ENCODE data around the gene PTPN11. TPM values are rescaled to one million over a fixed set of nuclear protein-coding genes. Genes with fewer than 3 reads are reported as not detected.

PTPN11 gene
- total and polyA plus RNA-seq, 7 experiments from 2014 or later, result 43.5 to 94.7 (median 47.3) TPM

- DNase-seq, result no peak
- ChIA-PET POLR2A (no interaction called here), CTCF (no interaction called here)
- Mint-ChIP-seq H3K9me3 (no peaks in the 10 kb centered on the region), H3K4me3 (no peak overlapping the region), H3K27me3 (no peaks in the 10 kb centered on the region), H3K27ac (no peak overlapping the region), H3K4me1 (no peaks in the 10 kb centered on the region), H3K36me3 (peaks cover 0 to 69% (median 54%) of the 10 kb centered on the region in 5 donors)
- Histone ChIP-seq H3K27ac (ENCODE audit: low read depth, low read length) (no peak overlapping the region), H3K4me3 (ENCODE audit: low read length) (no peak overlapping the region), H3K27me3 (ENCODE audit: control insufficient read depth in 2 of 2, insufficient read depth in 2 of 2, low read length in 2 of 2) (no peaks in the 10 kb centered on the region), H3K9me3 (ENCODE audit: control insufficient read depth in 2 of 3, low read length in 3 of 3) (no peaks in the 10 kb centered on the region), H3K4me1 (ENCODE audit: control insufficient read depth in 2 of 2, insufficient read depth in 2 of 2, low read length in 2 of 2) (no peaks in the 10 kb centered on the region), H3K36me3 (ENCODE audit: control insufficient read depth in 2 of 3, insufficient read depth in 3 of 3, low read length in 3 of 3) (peaks cover 10 to 60% (median 12%) of the 10 kb centered on the region in 3 experiments)
- no peak for ATAC-seq
- intact Hi-C loops (cut with micrococcal nuclease), result no loop called here
These were observed 87.9 kb downstream of the PTPN11 start for GRCh38 chr12:112506513-112507166.

- no peaks in the 10 kb centered on the region for H3K4me1 Mint-ChIP-seq
- H3K27ac Mint-ChIP-seq, result no peak overlapping the region
- Histone ChIP-seq H3K4me3 (ENCODE audit: low read length) (no peak overlapping the region), H3K4me1 (ENCODE audit: control insufficient read depth in 2 of 2, insufficient read depth in 2 of 2, low read length in 2 of 2) (no peaks in the 10 kb centered on the region), H3K9me3 (ENCODE audit: control insufficient read depth in 2 of 3, low read length in 3 of 3) (no peaks in the 10 kb centered on the region), H3K27ac (ENCODE audit: low read depth, low read length) (no peak overlapping the region), H3K36me3 (ENCODE audit: control insufficient read depth in 2 of 3, insufficient read depth in 3 of 3, low read length in 3 of 3) (peaks cover 0 to 4% (median 0%) of the 10 kb centered on the region in 3 experiments), H3K27me3 (ENCODE audit: control insufficient read depth in 2 of 2, insufficient read depth in 2 of 2, low read length in 2 of 2) (no peaks in the 10 kb centered on the region)
- CTCF ChIA-PET, result interaction anchor here (0.6 kb wide), 1 partner anchor 1008 kb away, joined by 3 read pairs; no protein-coding TSS in a partner anchor
- no peak overlapping the region for H3K4me3 Mint-ChIP-seq
- no peaks in the 10 kb centered on the region for H3K27me3 Mint-ChIP-seq
- POLR2A ChIA-PET, result no interaction called here
- peaks cover 0 to 15% (median 10%) of the 10 kb centered on the region in 5 donors for H3K36me3 Mint-ChIP-seq
- ATAC-seq, result no peak
- no peaks in the 10 kb centered on the region for H3K9me3 Mint-ChIP-seq
- intact Hi-C loops (cut with micrococcal nuclease), result no loop called here
- no peak for DNase-seq
These were observed 94.7 kb downstream of the PTPN11 start for GRCh38 chr12:112513471-112513870.

- H3K36me3 Mint-ChIP-seq, result peaks cover 0 to 15% (median 3%) of the 10 kb centered on the region in 5 donors
- H3K27ac Mint-ChIP-seq, result peak overlapping the region in 1 of 9 donors; percentile 14
- H3K9me3 Mint-ChIP-seq, result no peaks in the 10 kb centered on the region
- H3K4me3 Mint-ChIP-seq, result no peak overlapping the region
- intact Hi-C loops (cut with micrococcal nuclease), result no loop called here
- no peak for DNase-seq
- H3K4me3 ChIP-seq (ENCODE audit: low read length), result no peak overlapping the region
- no peak overlapping the region for H3K27ac ChIP-seq (ENCODE audit: low read depth, low read length)
- H3K9me3 ChIP-seq (ENCODE audit: control insufficient read depth in 2 of 3, low read length in 3 of 3), result no peaks in the 10 kb centered on the region
- peaks cover 0 to 4% (median 0%) of the 10 kb centered on the region in 3 experiments for H3K36me3 ChIP-seq (ENCODE audit: control insufficient read depth in 2 of 3, insufficient read depth in 3 of 3, low read length in 3 of 3)
- ChIA-PET CTCF (no interaction called here), POLR2A (no interaction called here)
- no peaks in the 10 kb centered on the region for H3K4me1 Mint-ChIP-seq
- no peak for ATAC-seq
- H3K27me3 Mint-ChIP-seq, result no peaks in the 10 kb centered on the region
- no peaks in the 10 kb centered on the region for H3K4me1 ChIP-seq (ENCODE audit: control insufficient read depth in 2 of 2, insufficient read depth in 2 of 2, low read length in 2 of 2)
- no peaks in the 10 kb centered on the region for H3K27me3 ChIP-seq (ENCODE audit: control insufficient read depth in 2 of 2, insufficient read depth in 2 of 2, low read length in 2 of 2)
These were observed 95.7 kb downstream of the PTPN11 start for GRCh38 chr12:112514456-112514855.

DNA sequence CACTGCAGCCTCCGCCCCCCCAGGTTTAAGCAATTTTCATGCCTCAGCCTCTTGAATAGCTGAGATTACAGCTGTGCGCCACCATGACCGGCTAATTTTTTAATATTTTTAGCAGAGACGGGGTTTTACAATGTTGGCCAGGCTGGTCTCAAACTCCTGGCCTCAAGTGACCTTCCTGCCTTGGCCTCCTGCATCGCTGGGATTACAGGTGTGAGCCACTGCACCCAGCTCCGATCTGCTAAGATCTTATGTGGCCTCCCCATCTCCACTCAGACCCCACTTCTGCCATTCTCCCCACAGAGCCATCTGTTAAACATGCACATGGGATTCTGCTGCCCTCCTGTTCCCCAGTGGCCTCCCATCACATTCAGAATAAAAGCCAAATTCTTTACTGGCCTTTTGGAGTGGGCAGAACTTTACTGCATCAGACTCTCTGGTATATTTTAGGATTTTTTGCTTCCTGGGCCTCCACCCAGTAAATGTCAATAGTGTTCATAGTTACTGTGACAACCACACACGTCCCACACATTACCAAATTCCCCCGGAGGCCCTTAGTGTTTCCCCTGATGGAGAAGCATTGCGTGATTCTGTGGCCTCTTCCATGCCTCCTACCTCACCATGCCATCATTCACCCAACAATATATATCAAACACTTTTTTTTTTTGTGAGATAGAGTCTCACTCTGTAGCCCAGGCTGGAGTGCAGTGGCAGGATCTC is 96.3 kb downstream of the PTPN11 start:
- Mint-ChIP-seq H3K4me3 (no peak overlapping the region), H3K4me1 (no peaks in the 10 kb centered on the region), H3K27me3 (no peaks in the 10 kb centered on the region), H3K36me3 (peaks cover 0 to 11% (median 3%) of the 10 kb centered on the region in 5 donors), H3K9me3 (no peaks in the 10 kb centered on the region), H3K27ac (no peak overlapping the region)
- no peak overlapping the region for H3K4me3 ChIP-seq (ENCODE audit: low read length)
- no peaks in the 10 kb centered on the region for H3K4me1 ChIP-seq (ENCODE audit: control insufficient read depth in 2 of 2, insufficient read depth in 2 of 2, low read length in 2 of 2)
- DNase-seq (no peak), ATAC-seq (no peak)
- H3K36me3 ChIP-seq (ENCODE audit: control insufficient read depth in 2 of 3, insufficient read depth in 3 of 3, low read length in 3 of 3), result peaks cover 0 to 3% (median 0%) of the 10 kb centered on the region in 3 experiments
- no peaks in the 10 kb centered on the region for H3K9me3 ChIP-seq (ENCODE audit: control insufficient read depth in 2 of 3, low read length in 3 of 3)
- no peak overlapping the region for H3K27ac ChIP-seq (ENCODE audit: low read depth, low read length)
- ChIA-PET CTCF (no interaction called here), POLR2A (no interaction called here)
- H3K27me3 ChIP-seq (ENCODE audit: control insufficient read depth in 2 of 2, insufficient read depth in 2 of 2, low read length in 2 of 2), result no peaks in the 10 kb centered on the region
- intact Hi-C loops (cut with micrococcal nuclease), result no loop called here

DNA sequence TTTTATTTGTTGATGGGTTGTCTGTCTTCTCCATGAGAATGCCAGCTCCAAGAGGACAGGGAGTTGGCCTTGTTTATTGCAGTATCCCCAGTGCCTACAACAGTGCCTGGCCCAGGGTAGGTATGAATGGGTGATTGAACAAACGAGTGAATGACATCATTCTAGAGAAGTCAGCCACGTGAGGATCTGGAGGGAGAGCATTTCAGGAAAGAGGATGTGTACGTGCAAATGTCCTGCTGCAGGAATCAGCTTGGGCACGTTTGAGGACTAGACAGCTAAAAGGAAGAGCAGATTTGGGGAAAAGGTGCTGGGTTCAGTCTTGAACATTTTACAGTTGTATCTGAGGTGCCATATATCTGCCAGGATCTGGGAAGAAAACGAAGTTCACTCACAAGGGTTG is 97.1 kb downstream of the PTPN11 start:
- no peak overlapping the region for H3K4me3 ChIP-seq (ENCODE audit: low read length)
- ChIA-PET POLR2A (no interaction called here), CTCF (no interaction called here)
- DNase-seq, result no peak
- H3K27ac ChIP-seq (ENCODE audit: low read depth, low read length), result no peak overlapping the region
- H3K4me1 ChIP-seq (ENCODE audit: control insufficient read depth in 2 of 2, insufficient read depth in 2 of 2, low read length in 2 of 2), result no peaks in the 10 kb centered on the region
- H3K27ac Mint-ChIP-seq, result no peak overlapping the region
- no peak overlapping the region for H3K4me3 Mint-ChIP-seq
- peaks cover 0 to 6% (median 4%) of the 10 kb centered on the region in 5 donors for H3K36me3 Mint-ChIP-seq
- H3K36me3 ChIP-seq (ENCODE audit: control insufficient read depth in 2 of 3, insufficient read depth in 3 of 3, low read length in 3 of 3), result no peaks in the 10 kb centered on the region
- no peaks in the 10 kb centered on the region for H3K9me3 ChIP-seq (ENCODE audit: control insufficient read depth in 2 of 3, low read length in 3 of 3)
- ATAC-seq, result no peak
- H3K4me1 Mint-ChIP-seq, result no peaks in the 10 kb centered on the region
- no peaks in the 10 kb centered on the region for H3K9me3 Mint-ChIP-seq
- intact Hi-C loops (cut with micrococcal nuclease), result no loop called here
- H3K27me3 Mint-ChIP-seq, result peaks cover 0 to 3% (median 0%) of the 10 kb centered on the region in 5 donors
- H3K27me3 ChIP-seq (ENCODE audit: control insufficient read depth in 2 of 2, insufficient read depth in 2 of 2, low read length in 2 of 2), result no peaks in the 10 kb centered on the region

DNA sequence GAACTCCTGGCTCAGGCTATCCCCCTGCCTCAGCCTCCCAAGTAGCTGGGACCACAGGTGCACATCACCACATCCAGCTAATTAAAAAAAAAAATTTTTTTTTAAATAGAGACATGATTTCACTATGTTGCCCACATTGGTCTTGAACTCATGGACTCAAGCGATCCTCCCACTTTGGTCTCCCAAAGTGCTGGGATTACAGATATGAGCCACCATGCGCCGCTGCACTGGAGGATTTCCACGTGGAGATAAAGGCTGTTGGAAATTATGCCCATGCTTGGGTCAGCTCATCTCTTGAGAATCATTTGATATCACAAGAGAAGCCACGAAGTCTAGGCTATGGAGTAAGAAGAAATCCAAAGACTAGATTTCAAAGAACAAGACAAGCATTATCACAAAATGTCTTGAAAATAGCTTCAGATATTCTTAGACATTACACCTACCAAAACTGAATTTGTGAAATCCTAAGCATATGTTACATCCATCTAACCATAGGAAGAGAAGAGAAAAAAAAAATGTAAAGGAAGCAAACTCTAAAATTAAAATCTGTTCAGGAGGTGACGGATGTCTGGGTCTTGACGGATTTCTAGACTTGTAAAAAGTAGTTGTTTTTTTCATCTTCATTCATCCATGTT is 99.1 kb downstream of the PTPN11 start:
- Mint-ChIP-seq H3K4me3 (no peak overlapping the region), H3K27ac (no peak overlapping the region), H3K9me3 (no peaks in the 10 kb centered on the region), H3K27me3 (peaks cover 0 to 3% (median 0%) of the 10 kb centered on the region in 5 donors), H3K4me1 (no peaks in the 10 kb centered on the region), H3K36me3 (peaks cover 0 to 4% (median 0%) of the 10 kb centered on the region in 5 donors)
- CTCF ChIA-PET, result no interaction called here
- intact Hi-C loops (cut with micrococcal nuclease), result no loop called here
- H3K4me1 ChIP-seq (ENCODE audit: control insufficient read depth in 2 of 2, insufficient read depth in 2 of 2, low read length in 2 of 2), result no peaks in the 10 kb centered on the region
- no peaks in the 10 kb centered on the region for H3K27me3 ChIP-seq (ENCODE audit: control insufficient read depth in 2 of 2, insufficient read depth in 2 of 2, low read length in 2 of 2)
- ATAC-seq (no peak), DNase-seq (no peak)
- H3K9me3 ChIP-seq (ENCODE audit: control insufficient read depth in 2 of 3, low read length in 3 of 3), result no peaks in the 10 kb centered on the region
- POLR2A ChIA-PET, result no interaction called here
- H3K27ac ChIP-seq (ENCODE audit: low read depth, low read length), result no peak overlapping the region
- no peaks in the 10 kb centered on the region for H3K36me3 ChIP-seq (ENCODE audit: control insufficient read depth in 2 of 3, insufficient read depth in 3 of 3, low read length in 3 of 3)
- no peak overlapping the region for H3K4me3 ChIP-seq (ENCODE audit: low read length)
